Neural crest cell (in vitro differentiated cells): ENCODE measurements around the gene XYLT2. TPM values are rescaled to one million over a fixed set of nuclear protein-coding genes. Genes with fewer than 3 reads are reported as not detected.

Source experiments
- DNase-seq: peaks from one replicate; pipeline ENCODE4 v3.0.0; 2021; ENCODE audit warnings: low read depth, mixed read lengths, low spot score
- H3K27ac Mint-ChIP-seq: one replicate; pipeline ENCODE4 v1.8.0; 2021; ENCODE audit warnings: mild to moderate bottlenecking, mixed read lengths; ENCODE audit not compliant: unreplicated experiment
- H3K27me3 Mint-ChIP-seq: 2 replicates; pipeline ENCODE4 v1.8.0; 2021; ENCODE audit warnings: low read depth, mild to moderate bottlenecking, mixed read lengths
- H3K36me3 Mint-ChIP-seq: 2 replicates; pipeline ENCODE4 v1.8.0; 2021; ENCODE audit warnings: low read depth, mild to moderate bottlenecking, mixed read lengths
- H3K4me1 Mint-ChIP-seq: 2 replicates; pipeline ENCODE4 v1.8.0; 2021; ENCODE audit warnings: mixed read lengths
- H3K4me3 Mint-ChIP-seq: one replicate; pipeline ENCODE4 v1.8.0; 2021; ENCODE audit warnings: mild to moderate bottlenecking, mixed read lengths
- H3K9me3 Mint-ChIP-seq: 2 replicates; pipeline ENCODE4 v1.8.0; 2021; ENCODE audit warnings: mixed read lengths
- total RNA-seq: library from RNA; stranded (reverse); gene quantifications from 2 replicates; pipeline ENCODE4 v1.2.1, GENCODE V29; 2021
- TF ChIP-seq, protein P1 (sequence below): fragments of 200-600 bp; sonication (generic); conservative IDR thresholded peaks from 2 replicates; pipeline ENCODE4 v1.5.0; 2021; ENCODE audit warnings: antibody characterized with exemption, mild to moderate bottlenecking

The XYLT2 gene
- total RNA-seq, 1 donor from 2014 or later = 23.4 TPM

DNA sequence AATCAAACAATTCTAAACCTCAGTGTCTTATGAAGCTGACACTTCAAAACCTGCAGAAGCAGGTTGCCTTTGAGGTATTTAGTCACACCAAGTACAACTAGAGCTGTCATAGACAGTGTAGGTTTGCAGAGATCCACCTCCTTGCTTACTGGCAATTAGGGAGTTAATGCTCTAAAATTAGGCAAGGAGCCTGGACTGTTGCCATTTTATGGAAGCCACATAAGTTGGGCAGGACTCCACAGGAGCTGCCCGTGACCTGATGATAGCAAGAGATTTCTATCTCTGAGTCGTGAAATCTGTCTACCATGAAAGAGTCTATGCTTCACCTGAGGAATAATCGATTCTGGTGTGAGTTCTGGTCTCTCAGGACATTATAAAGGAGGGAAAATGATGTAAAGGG is 36.0 kb downstream of the XYLT2 start:
- no peaks in the 10 kb centered on the region for H3K27me3 Mint-ChIP-seq
- TF ChIP-seq, protein P1, sequence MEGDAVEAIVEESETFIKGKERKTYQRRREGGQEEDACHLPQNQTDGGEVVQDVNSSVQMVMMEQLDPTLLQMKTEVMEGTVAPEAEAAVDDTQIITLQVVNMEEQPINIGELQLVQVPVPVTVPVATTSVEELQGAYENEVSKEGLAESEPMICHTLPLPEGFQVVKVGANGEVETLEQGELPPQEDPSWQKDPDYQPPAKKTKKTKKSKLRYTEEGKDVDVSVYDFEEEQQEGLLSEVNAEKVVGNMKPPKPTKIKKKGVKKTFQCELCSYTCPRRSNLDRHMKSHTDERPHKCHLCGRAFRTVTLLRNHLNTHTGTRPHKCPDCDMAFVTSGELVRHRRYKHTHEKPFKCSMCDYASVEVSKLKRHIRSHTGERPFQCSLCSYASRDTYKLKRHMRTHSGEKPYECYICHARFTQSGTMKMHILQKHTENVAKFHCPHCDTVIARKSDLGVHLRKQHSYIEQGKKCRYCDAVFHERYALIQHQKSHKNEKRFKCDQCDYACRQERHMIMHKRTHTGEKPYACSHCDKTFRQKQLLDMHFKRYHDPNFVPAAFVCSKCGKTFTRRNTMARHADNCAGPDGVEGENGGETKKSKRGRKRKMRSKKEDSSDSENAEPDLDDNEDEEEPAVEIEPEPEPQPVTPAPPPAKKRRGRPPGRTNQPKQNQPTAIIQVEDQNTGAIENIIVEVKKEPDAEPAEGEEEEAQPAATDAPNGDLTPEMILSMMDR = no peak
- no peak overlapping the region for H3K27ac Mint-ChIP-seq
- H3K36me3 Mint-ChIP-seq = peaks cover 21% of the 10 kb centered on the region
- no peak for DNase-seq
- H3K4me3 Mint-ChIP-seq = no peak overlapping the region
- H3K9me3 Mint-ChIP-seq = no peaks in the 10 kb centered on the region
- H3K4me1 Mint-ChIP-seq = no peaks in the 10 kb centered on the region

DNA sequence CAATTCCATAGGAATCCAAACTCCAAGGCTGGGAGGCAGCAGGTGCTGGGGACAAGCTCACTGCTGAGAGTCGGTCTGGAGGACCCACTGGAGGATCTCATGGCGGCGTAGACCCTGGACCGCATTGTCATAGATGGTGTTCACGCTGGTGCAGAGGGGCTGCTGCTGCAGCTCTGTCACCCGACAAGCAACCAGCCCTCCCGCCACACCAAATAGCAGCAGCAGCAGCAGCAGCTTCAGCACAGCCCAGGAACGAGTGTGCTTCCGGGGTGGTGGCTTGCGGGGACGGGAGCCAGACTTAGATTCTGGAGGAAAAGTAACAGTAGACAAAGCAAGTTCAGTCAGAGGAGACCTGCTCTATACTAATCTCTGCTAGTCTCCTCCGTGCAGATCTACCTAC is 37.0 kb downstream of the XYLT2 start:
- H3K9me3 Mint-ChIP-seq = no peaks in the 10 kb centered on the region
- H3K4me3 Mint-ChIP-seq = no peak overlapping the region
- no peaks in the 10 kb centered on the region for H3K27me3 Mint-ChIP-seq
- no peak overlapping the region for H3K27ac Mint-ChIP-seq
- TF ChIP-seq, protein P1 = no peak
- H3K4me1 Mint-ChIP-seq = no peaks in the 10 kb centered on the region
- H3K36me3 Mint-ChIP-seq = peaks cover 25% of the 10 kb centered on the region
- DNase-seq = no peak

DNA sequence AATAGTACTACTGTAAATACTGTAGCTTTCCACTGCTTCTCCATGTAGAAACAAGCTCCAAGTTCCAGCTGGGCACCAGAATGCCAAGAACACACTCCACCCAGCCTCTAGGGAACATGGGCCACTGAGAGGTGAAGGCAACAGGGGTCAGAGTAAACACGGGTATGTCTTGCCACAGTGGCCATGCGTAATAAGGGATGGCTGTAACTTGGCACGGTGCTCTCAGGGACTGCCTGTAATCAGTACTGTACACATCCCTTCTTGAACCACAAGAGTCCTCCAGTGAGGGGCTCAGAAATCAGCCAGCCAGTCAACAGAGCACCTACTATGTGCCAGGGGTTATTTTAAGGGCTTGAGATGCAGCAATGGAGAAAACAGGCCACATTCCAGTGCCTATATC is 40.6 kb downstream of the XYLT2 start:
- TF ChIP-seq, protein P1 = no peak
- Mint-ChIP-seq H3K36me3 (peaks cover 17% of the 10 kb centered on the region), H3K27me3 (no peaks in the 10 kb centered on the region), H3K4me3 (no peak overlapping the region), H3K9me3 (no peaks in the 10 kb centered on the region), H3K27ac (no peak overlapping the region), H3K4me1 (no peaks in the 10 kb centered on the region)
- DNase-seq = no peak

DNA sequence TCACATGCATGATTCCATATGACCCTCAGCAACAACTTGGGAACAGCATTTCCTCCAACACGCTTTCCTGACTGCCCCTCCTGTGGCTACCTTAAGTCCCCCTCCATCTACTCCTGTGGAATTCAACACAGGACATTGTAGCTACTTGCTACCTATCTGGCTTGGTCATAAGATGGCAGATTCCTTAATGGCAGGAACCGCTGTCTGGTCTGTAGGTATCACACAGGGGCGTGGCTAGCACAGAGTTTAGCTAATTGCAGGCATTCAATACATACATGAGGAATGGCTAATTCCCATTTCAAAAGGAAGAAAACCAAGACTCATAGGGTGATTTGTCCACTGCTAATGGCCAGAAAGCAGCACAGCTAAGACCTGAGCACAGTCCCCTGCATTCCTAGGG is 42.8 kb downstream of the XYLT2 start:
- no peak overlapping the region for H3K4me3 Mint-ChIP-seq
- H3K27ac Mint-ChIP-seq = no peak overlapping the region
- no peak for DNase-seq
- H3K4me1 Mint-ChIP-seq = no peaks in the 10 kb centered on the region
- no peaks in the 10 kb centered on the region for H3K27me3 Mint-ChIP-seq
- H3K36me3 Mint-ChIP-seq = peaks cover 10% of the 10 kb centered on the region
- H3K9me3 Mint-ChIP-seq = no peaks in the 10 kb centered on the region
- TF ChIP-seq, protein P1 = no peak

DNA sequence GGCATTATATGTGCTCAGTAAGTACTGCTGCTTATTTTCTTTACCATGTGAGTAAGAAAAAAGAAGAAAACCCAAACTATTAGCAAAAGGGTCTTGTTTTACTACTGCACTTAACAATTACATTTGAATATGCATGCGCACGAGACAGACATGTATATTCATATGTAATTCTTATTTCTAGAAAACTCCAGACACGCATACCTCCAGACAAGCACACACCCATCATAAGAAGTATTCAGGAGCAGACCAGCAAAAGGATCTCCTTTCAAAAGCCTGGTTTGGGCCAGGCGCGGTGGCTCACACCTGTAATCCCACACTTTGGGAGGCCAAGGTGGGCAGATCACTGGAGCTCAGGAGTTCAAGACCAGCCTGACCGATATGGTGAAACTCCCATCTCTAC is 43.6 kb downstream of the XYLT2 start:
- no peak for DNase-seq
- peaks cover 13% of the 10 kb centered on the region for H3K36me3 Mint-ChIP-seq
- H3K4me3 Mint-ChIP-seq = no peak overlapping the region
- no peaks in the 10 kb centered on the region for H3K9me3 Mint-ChIP-seq
- no peak overlapping the region for H3K27ac Mint-ChIP-seq
- TF ChIP-seq, protein P1 = no peak
- no peaks in the 10 kb centered on the region for H3K4me1 Mint-ChIP-seq
- no peaks in the 10 kb centered on the region for H3K27me3 Mint-ChIP-seq

DNA sequence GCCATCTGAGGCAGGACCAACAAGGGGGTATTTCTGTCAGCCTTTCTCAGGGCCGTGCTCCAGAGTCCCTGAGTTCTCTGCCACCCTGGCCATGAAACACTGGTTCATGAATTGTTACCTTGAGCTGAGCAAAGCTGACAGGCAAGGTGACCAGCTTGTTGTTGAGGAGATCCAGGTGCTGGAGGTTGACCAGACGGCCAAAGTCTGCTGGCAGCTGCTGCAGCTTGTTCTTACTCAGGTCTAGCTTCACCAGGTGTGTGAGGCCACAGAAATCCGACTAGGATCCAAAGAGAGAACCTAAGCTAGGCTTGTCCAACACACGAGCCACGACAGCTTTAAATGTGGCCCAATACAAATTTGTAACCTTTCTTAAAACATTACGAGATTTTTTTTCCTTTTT is 46.7 kb downstream of the XYLT2 start:
- Mint-ChIP-seq H3K4me3 (peak overlapping the region; percentile 16), H3K36me3 (peaks cover 3% of the 10 kb centered on the region), H3K4me1 (peaks cover 18% of the 10 kb centered on the region), H3K27me3 (no peaks in the 10 kb centered on the region), H3K27ac (no peak overlapping the region), H3K9me3 (no peaks in the 10 kb centered on the region)
- no peak for DNase-seq
- TF ChIP-seq, protein P1 = no peak
